Measurements from ENCODE around the gene LCE2A.

DNA sequence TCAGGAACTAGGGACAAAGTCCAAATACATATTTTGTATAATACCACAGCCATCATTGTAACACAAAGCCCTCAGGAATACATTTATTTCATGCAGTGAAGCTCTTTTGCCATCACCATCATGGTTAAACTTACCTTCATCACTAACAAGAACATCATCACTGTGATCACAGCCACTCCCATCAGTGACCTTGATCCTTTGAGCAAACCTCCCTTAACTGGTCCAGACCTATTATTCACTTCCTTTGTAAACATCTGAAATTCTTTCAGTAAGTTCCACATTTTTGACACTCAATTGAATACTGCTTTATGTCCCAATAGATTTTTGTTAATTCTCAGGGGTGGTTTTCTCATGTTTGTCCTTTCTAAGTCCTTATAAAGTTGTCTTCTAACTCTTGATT is 43.5 kb downstream of the LCE2A start:
- no peak for TF ChIP-seq POLR2A (IDR thresholded peaks at IDR 0.05)
- TF ChIP-seq, protein P1, sequence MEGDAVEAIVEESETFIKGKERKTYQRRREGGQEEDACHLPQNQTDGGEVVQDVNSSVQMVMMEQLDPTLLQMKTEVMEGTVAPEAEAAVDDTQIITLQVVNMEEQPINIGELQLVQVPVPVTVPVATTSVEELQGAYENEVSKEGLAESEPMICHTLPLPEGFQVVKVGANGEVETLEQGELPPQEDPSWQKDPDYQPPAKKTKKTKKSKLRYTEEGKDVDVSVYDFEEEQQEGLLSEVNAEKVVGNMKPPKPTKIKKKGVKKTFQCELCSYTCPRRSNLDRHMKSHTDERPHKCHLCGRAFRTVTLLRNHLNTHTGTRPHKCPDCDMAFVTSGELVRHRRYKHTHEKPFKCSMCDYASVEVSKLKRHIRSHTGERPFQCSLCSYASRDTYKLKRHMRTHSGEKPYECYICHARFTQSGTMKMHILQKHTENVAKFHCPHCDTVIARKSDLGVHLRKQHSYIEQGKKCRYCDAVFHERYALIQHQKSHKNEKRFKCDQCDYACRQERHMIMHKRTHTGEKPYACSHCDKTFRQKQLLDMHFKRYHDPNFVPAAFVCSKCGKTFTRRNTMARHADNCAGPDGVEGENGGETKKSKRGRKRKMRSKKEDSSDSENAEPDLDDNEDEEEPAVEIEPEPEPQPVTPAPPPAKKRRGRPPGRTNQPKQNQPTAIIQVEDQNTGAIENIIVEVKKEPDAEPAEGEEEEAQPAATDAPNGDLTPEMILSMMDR (IDR thresholded peaks at IDR 0.05) = no peak
